ENCODE data around the gene UBA3.

UBA3 gene

GRCh38 chr3:69080233-69080920 is at the start of gene UBA3:
Gene UBA3 (minus strand): TSS chr3:69080365. CDS start chr3:69080353, 12 bp downstream.
- DNase-seq = peak; percentile 59

- no peak for DNase-seq
These were observed 49.4 kb upstream of the UBA3 start for GRCh38 chr3:69129531-69129930.

DNA sequence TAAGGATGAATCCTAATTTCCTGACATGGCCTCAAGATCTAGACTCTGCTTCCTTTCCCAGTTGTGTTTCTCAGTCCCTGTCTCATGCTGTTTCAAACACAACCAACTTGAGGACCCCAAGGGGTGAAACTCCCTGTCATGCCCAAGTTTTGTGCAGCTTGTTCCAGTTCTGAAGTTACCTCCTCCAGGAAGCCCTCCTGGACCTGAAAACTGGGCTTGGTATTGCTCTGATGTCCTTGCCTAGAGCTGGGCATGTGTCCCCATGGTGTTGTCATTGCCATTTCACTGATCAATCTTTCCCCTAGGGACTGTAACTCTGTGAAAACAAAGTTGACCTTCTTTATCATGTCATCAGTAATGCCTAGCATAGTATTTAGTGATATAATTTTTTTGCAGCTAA is 48.3 kb upstream of the UBA3 start:
- DNase-seq = no peak

DNA sequence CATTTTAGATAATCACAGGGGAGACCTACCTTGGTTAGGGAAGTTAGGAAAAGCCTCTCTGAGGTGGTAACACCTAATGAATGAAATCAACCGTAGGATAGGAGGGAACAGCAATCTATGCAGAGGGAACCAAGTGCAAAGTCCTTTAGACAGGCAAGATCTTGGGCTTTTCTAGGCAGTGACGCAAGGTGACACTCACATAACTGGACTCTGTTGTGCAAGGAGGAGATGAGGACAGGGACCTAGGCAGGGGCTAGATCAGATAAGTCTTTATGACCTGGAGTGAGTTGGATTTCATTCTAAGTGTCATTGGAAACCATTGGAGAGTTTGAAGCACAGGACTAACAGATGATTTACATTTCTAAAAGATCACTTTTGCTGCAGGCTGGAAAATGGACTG is 46.8 kb upstream of the UBA3 start:
- no peak for DNase-seq

DNA sequence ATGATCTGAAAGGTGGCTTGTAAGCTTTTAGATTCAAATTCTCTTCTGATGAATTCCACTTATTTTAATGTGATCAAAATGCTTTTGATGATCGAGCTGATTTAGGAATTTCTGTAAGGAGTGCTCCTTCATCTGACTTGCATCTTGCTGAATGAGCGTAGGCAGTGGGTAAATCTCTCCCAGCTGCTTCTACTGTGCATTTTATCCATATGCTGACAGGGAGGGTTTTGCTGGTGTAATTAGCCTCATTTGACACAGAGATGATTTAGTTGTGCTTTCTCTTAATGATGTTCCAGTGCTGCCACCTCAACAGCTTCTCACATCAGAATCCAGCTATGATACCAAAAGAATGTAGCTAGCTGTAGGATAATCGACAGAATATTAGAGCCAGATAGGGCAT is 46.1 kb upstream of the UBA3 start:
- DNase-seq = no peak

DNA sequence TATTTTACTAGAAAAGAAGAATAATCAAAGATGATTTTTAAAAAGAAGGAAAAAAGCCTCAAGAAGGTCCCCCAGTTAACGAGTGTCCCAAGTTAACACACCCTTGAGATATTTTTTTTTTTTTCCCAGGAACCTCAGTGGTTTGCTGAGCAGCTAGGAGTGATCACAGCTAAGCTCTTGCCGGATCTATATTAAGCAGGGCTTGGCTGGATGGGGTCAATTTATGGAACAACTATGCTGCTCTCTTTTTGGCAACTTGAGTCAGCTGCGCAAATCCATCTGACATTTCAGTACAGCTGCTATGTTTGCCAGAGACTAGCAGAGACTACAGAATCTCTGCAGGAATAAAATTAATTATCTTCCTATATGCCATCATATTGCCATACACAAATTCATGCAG is 42.2 kb upstream of the UBA3 start, which contains the start of gene LMOD3:
Gene LMOD3 (minus strand): TSS at position 193 of the 400 bp plus-strand sequence. CDS start 209 bp downstream, outside the sequence.
- DNase-seq = no peak

GRCh38 chr3:69121950-69122349 is 41.8 kb upstream of the UBA3 start:
- DNase-seq = no peak

DNA sequence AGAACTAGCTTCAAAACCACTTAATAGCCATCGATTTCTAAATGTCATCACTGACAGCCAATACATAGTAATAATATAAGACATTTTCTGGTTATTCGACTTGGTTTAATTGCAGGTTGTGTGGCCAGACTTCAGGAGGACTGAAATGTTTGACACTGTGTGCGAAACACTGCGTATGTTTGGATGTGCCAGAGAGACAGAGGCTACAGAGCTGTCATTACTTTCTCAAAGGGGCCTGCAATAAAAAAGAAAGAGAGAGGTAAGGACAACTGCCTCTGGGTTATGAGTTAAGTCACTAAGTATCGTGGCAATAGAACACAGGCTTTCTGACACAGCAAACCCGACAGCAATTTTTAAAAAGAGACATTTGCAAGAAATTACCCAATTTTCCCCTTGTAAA is 41.3 kb upstream of the UBA3 start:
- DNase-seq = no peak

GRCh38 chr3:69120879-69121464 is 40.8 kb upstream of the UBA3 start:
- DNase-seq = no peak

DNA sequence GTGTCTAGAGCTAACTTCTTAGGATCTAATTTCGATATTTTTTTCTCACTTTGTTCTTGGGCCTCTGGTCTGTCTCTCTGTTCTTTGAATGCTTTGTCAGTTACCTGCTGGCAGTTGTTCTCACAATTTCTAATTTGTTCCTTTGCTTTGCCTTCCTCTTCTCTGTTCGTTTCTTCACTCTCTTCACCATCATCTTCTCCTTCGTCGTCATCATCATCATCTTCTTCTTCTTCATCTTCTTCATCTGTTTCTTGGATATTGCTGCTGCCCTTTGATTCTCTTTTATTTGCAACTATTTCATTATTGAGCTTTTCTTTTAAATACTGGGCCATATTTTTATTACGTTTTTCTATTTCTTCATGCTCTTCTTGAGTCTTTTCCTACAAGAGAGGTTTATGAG is 39.5 kb upstream of the UBA3 start:
- no peak for DNase-seq

GRCh38 chr3:69119138-69119537 is 39.0 kb upstream of the UBA3 start:
- DNase-seq = no peak

DNA sequence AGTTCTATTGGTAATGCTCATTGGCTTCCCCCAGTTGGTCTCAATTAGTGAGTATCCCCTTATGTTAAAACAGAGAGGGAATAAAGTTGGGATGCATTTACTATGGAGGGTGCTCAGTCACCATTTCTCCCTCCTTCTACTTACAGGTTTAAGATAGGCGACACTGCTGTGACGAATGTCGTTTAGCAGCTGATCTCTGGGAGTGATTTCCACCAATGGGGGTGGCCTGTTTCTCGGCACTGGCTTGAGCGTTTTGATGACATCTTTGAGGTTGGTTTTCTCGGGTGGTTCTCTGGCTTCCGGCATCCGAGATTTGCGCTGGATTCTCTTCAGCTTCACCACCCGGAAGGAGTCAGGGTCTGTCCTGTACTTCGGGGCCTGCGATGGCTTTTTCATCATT is 38.4 kb upstream of the UBA3 start:
- no peak for DNase-seq

DNA sequence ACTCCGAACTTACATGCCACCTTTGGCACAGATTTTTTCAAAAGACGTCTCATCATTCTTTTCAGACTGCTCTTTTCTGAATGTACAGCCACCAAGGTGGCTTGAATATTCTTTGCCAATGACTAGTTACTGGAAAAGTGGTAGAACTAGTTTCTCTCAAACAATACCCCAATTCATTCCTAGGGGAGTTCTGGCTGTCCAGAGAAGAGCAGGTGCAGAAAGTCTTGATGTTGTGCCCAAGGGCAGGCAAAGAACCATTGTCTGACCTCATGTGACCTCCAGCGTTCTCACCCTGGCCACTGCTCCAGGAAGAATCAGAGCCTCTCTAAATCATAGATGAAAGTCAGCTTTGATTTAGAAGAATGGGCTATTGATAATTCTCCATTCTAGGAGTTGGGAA is 36.7 kb upstream of the UBA3 start:
- no peak for DNase-seq

DNA sequence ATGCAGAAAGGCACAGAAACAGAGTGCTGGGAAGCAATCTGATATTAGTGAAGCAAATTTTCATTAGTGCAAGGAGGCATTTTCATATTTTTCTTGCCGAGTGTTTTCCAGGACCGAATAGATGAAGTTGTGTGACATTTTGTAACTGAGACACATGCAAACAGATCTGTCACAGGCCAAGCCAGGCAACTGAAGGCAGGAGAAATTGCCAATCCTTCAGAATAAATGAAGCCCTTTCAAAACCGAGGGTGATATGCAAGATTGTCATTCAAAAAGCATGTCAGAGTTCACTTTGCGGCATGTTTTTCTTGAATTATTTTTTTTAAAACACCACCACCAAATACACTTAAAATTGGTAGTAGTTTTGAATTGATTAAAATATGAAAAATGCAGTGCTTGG is 36.0 kb upstream of the UBA3 start:
- DNase-seq = no peak

GRCh38 chr3:69115731-69116130 is 35.6 kb upstream of the UBA3 start:
- DNase-seq = no peak

DNA sequence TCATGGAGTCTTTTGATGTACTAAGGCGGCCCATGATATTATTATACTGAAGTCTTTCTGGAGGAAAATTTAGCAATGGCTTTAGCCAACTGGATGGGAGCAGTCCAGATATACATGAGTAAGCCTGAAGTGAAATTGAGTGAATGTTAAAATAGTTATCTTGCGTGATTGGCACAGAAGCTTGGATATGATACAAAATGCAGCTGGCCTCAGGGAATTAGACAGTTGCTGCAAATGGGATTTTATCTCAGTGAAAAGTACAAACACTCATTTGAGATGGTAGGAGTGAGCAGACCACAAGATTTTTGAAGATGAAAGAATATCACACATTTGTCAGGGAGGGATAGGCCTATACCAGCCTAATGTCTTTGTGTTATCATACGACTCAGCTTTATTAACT is 33.4 kb upstream of the UBA3 start:
- DNase-seq = peak; percentile 45

GRCh38 chr3:69110941-69111546 is 30.9 kb upstream of the UBA3 start:
- DNase-seq = no peak

DNA sequence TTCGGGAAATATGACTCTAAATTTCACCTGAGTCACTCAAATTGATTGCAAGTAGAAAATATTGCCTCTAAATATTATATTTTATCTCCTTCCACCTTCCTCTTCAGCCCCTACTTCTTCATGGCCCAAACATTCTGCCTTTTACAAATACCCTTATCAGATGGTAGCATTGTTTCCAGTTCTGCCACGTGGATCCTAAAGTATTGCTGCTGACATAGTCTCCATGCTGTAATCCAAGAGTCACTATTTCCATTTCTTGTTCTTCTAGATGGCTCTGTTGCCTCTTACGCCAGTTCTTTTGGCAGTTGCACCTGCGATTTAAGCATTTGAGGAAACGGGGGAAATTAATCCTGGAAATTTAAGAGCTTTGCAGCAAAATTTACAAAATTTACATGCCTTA is 28.6 kb upstream of the UBA3 start:
- no peak for DNase-seq

DNA sequence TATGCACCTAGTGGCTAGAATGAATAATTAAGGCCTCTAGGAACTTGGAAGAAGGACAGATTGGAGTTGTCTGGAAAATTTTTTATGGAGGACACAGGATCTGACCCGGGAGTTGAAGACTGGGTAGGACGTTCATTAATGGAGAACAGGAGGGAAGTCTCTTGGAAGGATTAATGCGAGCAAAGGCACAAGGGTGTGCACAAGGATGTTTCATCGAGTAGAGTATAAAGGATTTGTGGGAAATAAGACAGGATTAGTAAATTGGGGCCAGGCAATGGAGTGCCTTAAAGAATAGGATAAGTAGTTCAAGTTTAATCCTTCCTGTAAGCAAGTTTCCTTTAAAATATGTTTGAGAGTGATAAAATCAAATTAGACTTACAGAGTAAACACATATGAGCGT is 27.7 kb upstream of the UBA3 start:
- DNase-seq = no peak

- no peak for DNase-seq
These were observed 25.2 kb upstream of the UBA3 start for GRCh38 chr3:69105320-69105719.

DNA sequence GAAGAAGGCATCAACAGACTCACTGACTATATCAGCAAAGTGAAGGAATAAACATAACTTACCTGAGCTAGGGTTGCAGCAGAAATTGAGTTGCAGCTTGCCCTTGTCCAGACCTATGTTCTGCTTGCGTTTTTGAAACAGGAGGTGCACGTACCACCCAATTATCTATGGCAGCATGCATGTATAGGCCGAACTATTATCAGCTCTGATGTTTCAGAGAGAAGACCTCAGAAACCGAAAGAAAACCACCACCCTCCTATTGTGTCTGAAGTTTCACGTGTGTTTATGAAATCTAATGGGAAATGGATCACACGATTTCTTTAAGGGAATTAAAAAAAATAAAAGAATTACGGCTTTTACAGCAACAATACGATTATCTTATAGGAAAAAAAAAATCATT is 24.4 kb upstream of the UBA3 start:
- DNase-seq = no peak

DNA sequence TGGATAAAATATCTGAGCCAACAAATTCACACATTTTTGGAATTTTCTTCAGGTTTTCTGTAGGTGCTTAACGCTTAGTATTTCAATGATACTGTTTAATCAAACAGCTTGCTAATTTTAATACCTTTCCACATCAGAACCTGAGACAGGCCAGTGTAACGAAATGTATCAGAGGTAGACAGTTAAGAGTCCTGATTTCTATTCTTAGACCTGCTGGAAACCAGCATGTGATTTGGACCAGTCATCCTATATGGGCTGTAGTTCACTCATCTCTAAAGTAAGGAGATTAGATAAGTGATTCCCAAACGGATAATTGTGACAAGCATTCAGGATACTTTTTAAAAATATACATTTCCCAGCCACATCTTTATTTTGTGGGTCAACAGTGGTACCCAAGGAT is 23.0 kb upstream of the UBA3 start:
- no peak for DNase-seq

GRCh38 chr3:69102384-69102783 is 22.2 kb upstream of the UBA3 start:
- DNase-seq = no peak

- DNase-seq = no peak
These were observed 19.4 kb upstream of the UBA3 start for GRCh38 chr3:69099576-69099975.

Data from NCI-H226 (cell line).